K562 (cell line): ENCODE measurements around the gene KIFC3. TPM values are rescaled to one million over a fixed set of nuclear protein-coding genes. Genes with fewer than 3 reads are reported as not detected.
A peak's percentile ranks its signal among the peaks of the same experiment; 100 is the strongest.

Experiments
- GATA2 ChIP-seq: sonication (generic); formaldehyde crosslinking; IDR thresholded peaks from 2 replicates; pipeline ENCODE4 v1.4.0; 2020; ENCODE audit warnings: mild to moderate bottlenecking, missing genetic modification reagents
- HMGXB4 ChIP-seq: sonication (generic); formaldehyde crosslinking; IDR thresholded peaks from 2 replicates; pipeline ENCODE4 v1.8.1; 2023; ENCODE audit warnings: mild to moderate bottlenecking, missing genetic modification reagents
- MCM3 ChIP-seq: fragments of 450-650 bp; IDR thresholded peaks from 2 replicates; pipeline ENCODE4 v1.6.1; 2016
- MYBL2 ChIP-seq, 2 experiments: fragments of 450-650 bp in 1 of 2; sonication (generic) in 1 of 2; formaldehyde crosslinking in 1 of 2; IDR thresholded peaks; 2 replicates each; pipeline versions ENCODE4 v1.6.1 to v1.8.1; 2017 to 2022; ENCODE audit warnings: borderline replicate concordance in 1 of 2, inconsistent platforms in 1 of 2, low read depth in 1 of 2, mild to moderate bottlenecking in 1 of 2, missing genetic modification reagents in 1 of 2, moderate library complexity in 1 of 2
- NELFE ChIP-seq: IDR thresholded peaks from 2 replicates; pipeline ENCODE4 v1.6.1; 2011; ENCODE audit warnings: mild to moderate bottlenecking; ENCODE audit not compliant: insufficient read depth, insufficient read length
- PCBP1 ChIP-seq: fragments of 200-400 bp; formaldehyde crosslinking; IDR thresholded peaks from 2 replicates; pipeline ENCODE4 v1.6.1; 2018; ENCODE audit warnings: mild to moderate bottlenecking, low read depth, low read length; ENCODE audit not compliant: poor library complexity, severe bottlenecking
- PCBP2 ChIP-seq: fragments of 200-400 bp; formaldehyde crosslinking; IDR thresholded peaks from 2 replicates; pipeline ENCODE4 v1.6.1; 2018; ENCODE audit warnings: low read length, low read depth, mild to moderate bottlenecking, moderate library complexity; ENCODE audit not compliant: poor library complexity, severe bottlenecking
- POLR2B ChIP-seq: fragments of 450-650 bp; IDR thresholded peaks from 2 replicates; pipeline ENCODE4 v1.6.1; 2018; ENCODE audit warnings: low read depth; ENCODE audit not compliant: partially characterized antibody
- SP1 ChIP-seq: sonication (generic); formaldehyde crosslinking; IDR thresholded peaks from 2 replicates; pipeline ENCODE4 v1.8.1; 2022; ENCODE audit warnings: mild to moderate bottlenecking, missing genetic modification reagents
- SP2 ChIP-seq: IDR thresholded peaks from 2 replicates; pipeline ENCODE4 v1.6.1; 2011; ENCODE audit warnings: mild to moderate bottlenecking, low read depth, low read length, moderate library complexity; ENCODE audit not compliant: poor library complexity, severe bottlenecking; ENCODE audit errors: extremely low read depth
- SUPT5H ChIP-seq: fragments of 450-650 bp; IDR thresholded peaks from 2 replicates; pipeline ENCODE4 v1.6.1; 2016
- TRIM25 ChIP-seq: fragments of 450-650 bp; IDR thresholded peaks from 2 replicates; pipeline ENCODE4 v1.7.0; 2016; ENCODE audit warnings: borderline replicate concordance
- WHSC1 ChIP-seq: IDR thresholded peaks from one replicate; pipeline ENCODE4 v1.6.1; 2012; ENCODE audit warnings: low read length, control low read depth, inconsistent platforms
- polyA plus RNA-seq, 8 experiments: library from polyadenylated mRNA; depleted of rRNA in 4 of 8; stranded (reverse) in 5 of 8; unstranded in 3 of 8; fragments of >200 nt; fragmentation: Nextera tagmentation in 2 of 8; fragmentation: Illumina TruSeq in 1 of 8; extraction: Ambion mirVana in 2 of 8; extraction: Trizol in 1 of 8; gene quantifications; 2 replicates each; pipeline versions ENCODE4 v1.2.1 to v1.2.3, GENCODE V29; 2011 to 2014; ENCODE audit warnings: inconsistent platforms in 1 of 8, missing spikeins in 1 of 8
- total RNA-seq, 7 experiments: library from RNA; depleted of rRNA in 6 of 7; stranded (reverse); fragments of >200 nt in 6 of 7; fragmentation: Illumina TruSeq in 2 of 7; extraction: Trizol in 2 of 7; gene quantifications; 2 replicates each; pipeline versions ENCODE4 v1.2.1 to v1.2.3, GENCODE V29; 2011 to 2021; ENCODE audit warnings: low replicate concordance in 1 of 7
- TF ChIP-seq, protein P1 (sequence below): sonication (generic); formaldehyde crosslinking; IDR thresholded peaks from 2 replicates; pipeline ENCODE4 v1.8.0; 2022; ENCODE audit warnings: mild to moderate bottlenecking, low read depth, missing genetic modification reagents
- TF ChIP-seq, protein P2 (sequence below): fragments of 450-650 bp; IDR thresholded peaks from 2 replicates; pipeline ENCODE4 v1.6.1; 2016
- TF ChIP-seq, protein P3 (sequence below), 2 experiments: fragments of 450-650 bp; conservative IDR thresholded peaks; 2 replicates each; pipeline ENCODE4 v1.6.1; 2017; ENCODE audit warnings: mild to moderate bottlenecking in 2 of 2, moderate library complexity in 2 of 2

Gene KIFC3
- total and polyA plus RNA-seq, 9 of the 15 experiments (the other 6 are each of a cell fraction or from before 2014, with no cell fraction given) = 0.23 to 105 (median 26.2) TPM

DNA sequence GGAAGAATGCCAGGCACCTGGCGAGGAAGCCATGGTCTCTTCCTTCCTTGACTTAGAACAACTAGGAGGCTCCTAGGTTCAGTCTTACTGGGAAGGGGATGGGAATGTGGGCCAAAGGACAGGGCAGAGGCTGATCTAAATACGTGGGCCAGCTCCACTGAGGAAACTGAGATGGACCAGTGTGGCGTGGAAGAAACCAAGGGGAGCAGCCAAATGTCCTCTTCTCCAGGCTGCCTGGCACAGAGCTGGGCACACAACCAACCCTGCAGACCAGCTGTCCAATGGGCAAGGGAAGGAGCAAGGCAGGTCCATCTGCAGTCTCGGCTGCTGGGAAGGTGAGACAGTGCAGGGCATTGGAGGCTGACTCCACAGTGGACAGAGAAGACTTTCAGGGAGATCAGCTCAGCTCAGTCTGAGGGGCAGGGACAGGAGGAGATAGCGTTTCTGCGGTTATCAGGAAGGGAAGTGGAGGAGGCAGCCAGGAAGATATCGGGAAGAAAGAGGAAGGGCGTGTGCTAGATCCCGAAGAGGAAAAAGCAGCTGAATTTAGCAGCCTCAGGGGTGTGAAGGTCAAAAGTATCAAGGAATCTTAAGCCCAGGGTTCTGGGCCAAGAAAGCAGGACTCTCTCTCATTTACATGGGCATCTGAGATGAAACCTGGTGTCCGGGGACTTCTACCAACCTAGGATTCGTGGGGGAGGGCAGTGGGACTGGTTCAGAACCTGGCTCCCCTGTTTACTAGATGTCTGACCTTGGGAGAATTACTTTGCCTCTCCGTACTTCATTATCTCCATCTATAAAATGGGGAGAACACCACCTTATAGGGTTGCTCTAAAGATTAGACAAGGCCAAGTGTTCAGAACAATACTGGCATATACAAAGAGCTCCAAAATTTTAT lies 1.8 kb downstream of the KIFC3 start (continued):
- TF ChIP-seq POLR2B = no peak
- no peak for TF ChIP-seq NELFE
- 0 out of 2 replicates have a peak, but pooled peaks have one; percentile 19 for TF ChIP-seq SUPT5H
- TF ChIP-seq MCM3 = no peak
- no peak for TF ChIP-seq PCBP1
- TF ChIP-seq PCBP2 = no peak
- TF ChIP-seq, protein P1, sequence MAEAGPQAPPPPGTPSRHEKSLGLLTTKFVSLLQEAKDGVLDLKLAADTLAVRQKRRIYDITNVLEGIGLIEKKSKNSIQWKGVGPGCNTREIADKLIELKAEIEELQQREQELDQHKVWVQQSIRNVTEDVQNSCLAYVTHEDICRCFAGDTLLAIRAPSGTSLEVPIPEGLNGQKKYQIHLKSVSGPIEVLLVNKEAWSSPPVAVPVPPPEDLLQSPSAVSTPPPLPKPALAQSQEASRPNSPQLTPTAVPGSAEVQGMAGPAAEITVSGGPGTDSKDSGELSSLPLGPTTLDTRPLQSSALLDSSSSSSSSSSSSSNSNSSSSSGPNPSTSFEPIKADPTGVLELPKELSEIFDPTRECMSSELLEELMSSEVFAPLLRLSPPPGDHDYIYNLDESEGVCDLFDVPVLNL = no peak
- TF ChIP-seq, protein P2, sequence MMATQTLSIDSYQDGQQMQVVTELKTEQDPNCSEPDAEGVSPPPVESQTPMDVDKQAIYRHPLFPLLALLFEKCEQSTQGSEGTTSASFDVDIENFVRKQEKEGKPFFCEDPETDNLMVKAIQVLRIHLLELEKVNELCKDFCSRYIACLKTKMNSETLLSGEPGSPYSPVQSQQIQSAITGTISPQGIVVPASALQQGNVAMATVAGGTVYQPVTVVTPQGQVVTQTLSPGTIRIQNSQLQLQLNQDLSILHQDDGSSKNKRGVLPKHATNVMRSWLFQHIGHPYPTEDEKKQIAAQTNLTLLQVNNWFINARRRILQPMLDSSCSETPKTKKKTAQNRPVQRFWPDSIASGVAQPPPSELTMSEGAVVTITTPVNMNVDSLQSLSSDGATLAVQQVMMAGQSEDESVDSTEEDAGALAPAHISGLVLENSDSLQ = peak; percentile 53
- TF ChIP-seq MYBL2 (IDR thresholded peaks at IDR 0.05; ENCODE audit: low read depth) = no peak
- TF ChIP-seq MYBL2 (CRISPR knock-in tag; IDR thresholded peaks at IDR 0.05; ENCODE audit: borderline replicate concordance) = no peak
- TF ChIP-seq TRIM25 = no peak
- TF ChIP-seq WHSC1 = no peak
- no peak for TF ChIP-seq GATA2 (CRISPR knock-in tag)
- TF ChIP-seq SP2 = no peak
- TF ChIP-seq HMGXB4 (CRISPR knock-in tag) = no peak
- no peak for TF ChIP-seq SP1 (CRISPR knock-in tag)
- TF ChIP-seq, protein P3, sequence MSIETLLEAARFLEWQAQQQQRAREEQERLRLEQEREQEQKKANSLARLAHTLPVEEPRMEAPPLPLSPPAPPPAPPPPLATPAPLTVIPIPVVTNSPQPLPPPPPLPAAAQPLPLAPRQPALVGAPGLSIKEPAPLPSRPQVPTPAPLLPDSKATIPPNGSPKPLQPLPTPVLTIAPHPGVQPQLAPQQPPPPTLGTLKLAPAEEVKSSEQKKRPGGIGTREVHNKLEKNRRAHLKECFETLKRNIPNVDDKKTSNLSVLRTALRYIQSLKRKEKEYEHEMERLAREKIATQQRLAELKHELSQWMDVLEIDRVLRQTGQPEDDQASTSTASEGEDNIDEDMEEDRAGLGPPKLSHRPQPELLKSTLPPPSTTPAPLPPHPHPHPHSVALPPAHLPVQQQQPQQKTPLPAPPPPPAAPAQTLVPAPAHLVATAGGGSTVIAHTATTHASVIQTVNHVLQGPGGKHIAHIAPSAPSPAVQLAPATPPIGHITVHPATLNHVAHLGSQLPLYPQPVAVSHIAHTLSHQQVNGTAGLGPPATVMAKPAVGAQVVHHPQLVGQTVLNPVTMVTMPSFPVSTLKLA (conservative IDR thresholded peaks at IDR 0.05) = 0 out of 4 replicates have a peak, but pooled peaks of 1 of the 2 experiments have one; percentile 27
